B cell (primary cell): ENCODE data around the gene TRIM28. TPM values are rescaled to one million over a fixed set of nuclear protein-coding genes. Genes with fewer than 3 reads are reported as not detected.

Source experiments
- ATAC-seq: fragments of 200-7000 bp; cut with Tn5 transposase; one replicate; pipeline ENCODE4 v1.10.0; 2021; ENCODE audit warnings: low read depth, mild to moderate bottlenecking, moderate number of reproducible peaks, moderate library complexity
- CTCF ChIA-PET: fragments of 350-600 bp; sonication (Branson Sonifier 250); formaldehyde crosslinking; loops from one replicate; lab custom pipeline; 2021; ENCODE audit warnings: antibody characterized with exemption, inconsistent platforms; lab: Charles Lee
- POLR2A ChIA-PET: fragments of 350-600 bp; sonication (Branson Sonifier 250); formaldehyde crosslinking; loops from one replicate; lab custom pipeline; 2021; ENCODE audit warnings: antibody characterized with exemption; lab: Charles Lee
- DNase-seq: peaks from one replicate; pipeline ENCODE4 v3.0.0; 2013
- H2AFZ ChIP-seq: 2 replicates; pipeline ENCODE4 v1.6.1; 2012; ENCODE audit warnings: mild to moderate bottlenecking, low read depth, low read length; ENCODE audit not compliant: insufficient read depth, poor library complexity, severe bottlenecking
- H3K27ac ChIP-seq, 2 donors: 1 replicate in 1 of 2; 2 replicates in 1 of 2; pipeline ENCODE4 v1.5.1; 2012 to 2013; ENCODE audit warnings: low read length in 2 of 2, mild to moderate bottlenecking in 2 of 2, moderate library complexity in 1 of 2
- H3K27me3 ChIP-seq, 4 experiments: fragments of 200-600 bp in 1 of 4; sonication (generic) in 1 of 4; replicated peaks in 1 of 4; 1 replicate in 2 of 4; 2 replicates in 2 of 4; pipeline versions ENCODE4 v1.6.1 to v1.7.0; 2013 to 2016; ENCODE audit warnings: low read length in 3 of 4, mild to moderate bottlenecking in 2 of 4, mixed read lengths in 1 of 4, moderate library complexity in 1 of 4; ENCODE audit not compliant: insufficient read depth in 4 of 4, control insufficient read depth in 3 of 4; ENCODE audit errors: control extremely low read depth in 1 of 4
- H3K36me3 ChIP-seq, 2 experiments: replicated peaks in 1 of 2; 1 replicate in 1 of 2; 2 replicates in 1 of 2; pipeline versions ENCODE4 v1.6.1 to v1.7.1; 2013; ENCODE audit warnings: low read length in 1 of 2; ENCODE audit not compliant: insufficient read depth in 2 of 2, control insufficient read depth in 1 of 2; ENCODE audit errors: control extremely low read depth in 1 of 2, extremely low read depth in 1 of 2
- H3K4me1 ChIP-seq, 2 donors: fragments of 200-600 bp in 1 of 2; sonication (generic) in 1 of 2; 1 replicate in 1 of 2; 2 replicates in 1 of 2; pipeline versions ENCODE4 v1.5.1 to v1.6.1; 2013 to 2017; ENCODE audit warnings: low read length in 2 of 2; ENCODE audit not compliant: control insufficient read depth in 2 of 2, insufficient read depth in 2 of 2
- H3K4me2 ChIP-seq: replicated peaks from 2 replicates; pipeline ENCODE3; 2012; ENCODE audit warnings: mild to moderate bottlenecking, low read depth, low read length; ENCODE audit not compliant: poor library complexity, severe bottlenecking
- H3K4me3 ChIP-seq, 5 experiments: fragments of 200-600 bp in 1 of 5; sonication (generic) in 1 of 5; 1 replicate in 3 of 5; 2 replicates in 2 of 5; pipeline versions ENCODE4 v1.5.1 to v1.7.0; 2011 to 2016; ENCODE audit warnings: low read length in 4 of 5, mild to moderate bottlenecking in 4 of 5, low read depth in 2 of 5, control low read depth in 1 of 5, moderate library complexity in 1 of 5; ENCODE audit not compliant: insufficient read depth in 1 of 5; ENCODE audit errors: control extremely low read depth in 1 of 5, extremely low read depth in 1 of 5
- H3K79me2 ChIP-seq: fragments of 200-600 bp; sonication (generic); one replicate; pipeline ENCODE4 v1.6.0; 2016; ENCODE audit warnings: low read length; ENCODE audit not compliant: control insufficient read depth, insufficient read depth
- H3K9ac ChIP-seq: fragments of 200-600 bp; sonication (generic); 2 replicates; pipeline ENCODE4 v1.6.1; 2017; ENCODE audit warnings: mild to moderate bottlenecking, low read length, moderate library complexity
- H3K9me3 ChIP-seq, 3 donors: one replicate each; pipeline versions ENCODE4 v1.6.1 to v1.7.1; 2013; ENCODE audit warnings: low read length in 2 of 3; ENCODE audit not compliant: control insufficient read depth in 2 of 3, insufficient read depth in 1 of 3; ENCODE audit errors: control extremely low read depth in 1 of 3
- H4K20me1 ChIP-seq: 2 replicates; pipeline ENCODE4 v1.6.0; 2012; ENCODE audit warnings: mild to moderate bottlenecking, low read length; ENCODE audit not compliant: insufficient read depth, control insufficient read depth, poor library complexity, severe bottlenecking
- H3K27ac Mint-ChIP-seq: one replicate; pipeline ENCODE4 v1.8.0; 2021; ENCODE audit warnings: mixed read lengths
- H3K27me3 Mint-ChIP-seq: one replicate; pipeline ENCODE4 v1.8.0; 2021; ENCODE audit warnings: mixed read lengths
- H3K4me1 Mint-ChIP-seq: one replicate; pipeline ENCODE4 v1.8.0; 2021; ENCODE audit warnings: mixed read lengths
- H3K4me3 Mint-ChIP-seq: one replicate; pipeline ENCODE4 v1.8.0; 2021; ENCODE audit warnings: mixed read lengths
- H3K9me3 Mint-ChIP-seq: one replicate; pipeline ENCODE4 v1.8.0; 2022; ENCODE audit warnings: mixed read lengths; ENCODE audit not compliant: insufficient read depth
- CTCF ChIP-seq: fragments of 200-600 bp; IDR thresholded peaks from one replicate; pipeline ENCODE4 v1.8.0; 2022; ENCODE audit warnings: antibody characterized with exemption, mild to moderate bottlenecking
- EZH2 ChIP-seq: IDR thresholded peaks from 2 replicates; pipeline ENCODE4 v1.6.1; 2012; ENCODE audit warnings: borderline replicate concordance, low read depth, mild to moderate bottlenecking, moderate library complexity, low read length; ENCODE audit not compliant: insufficient read depth, poor library complexity, severe bottlenecking
- WGBS: methylation state at CpG from one replicate; pipeline ENCODE4 v1.1.5; 2013; ENCODE audit warnings: missing lambda C conversion rate; ENCODE audit not compliant: insufficient coverage; 5-methylcytosine and 5-hydroxymethylcytosine counted together
- intact Hi-C: fragments of 100-400 bp; cut with micrococcal nuclease; formaldehyde crosslinking; loops from one replicate; pipeline ENCODE4 v1.10.0; 2022
- polyA plus RNA-seq: library from polyadenylated mRNA; depleted of rRNA; stranded (reverse); fragments of >200 nt; gene quantifications from 2 replicates; pipeline ENCODE4 v1.2.3, GENCODE V29; 2012
- total RNA-seq, 2 donors: library from RNA; stranded (reverse); fragments of 120-200 nt in 1 of 2; gene quantifications; 1 replicate in 1 of 2; 2 replicates in 1 of 2; pipeline versions ENCODE4 v1.2.3 to v1.2.4, GENCODE V29; 2013 to 2022

The TRIM28 gene
- total and polyA plus RNA-seq, 2 donors (not counting 1 experiment from before 2014, with no cell fraction given): 370 to 569 TPM

GRCh38 chr19:58556622-58557220 lies 12.9 kb downstream of the TRIM28 start:
- Histone ChIP-seq H3K9ac (no peak overlapping the region), H3K9me3 (peaks cover 0 to 3% (median 0%) of the 10 kb centered on the region in 3 donors), H3K27me3 (no peaks in the 10 kb centered on the region), H3K4me3 (no peak overlapping the region), H3K27ac (peak overlapping the region; percentile 85 to 98), H3K79me2 (peaks cover 43% of the 10 kb centered on the region), H2AFZ (no peak overlapping the region), H3K4me1 (peaks cover 35 to 53% of the 10 kb centered on the region in 2 donors), H3K36me3 (peaks cover 6 to 24% of the 10 kb centered on the region in 2 experiments), H3K4me2 (peak overlapping the region; percentile 97), H4K20me1 (peaks cover 9% of the 10 kb centered on the region)
- H3K27me3 Mint-ChIP-seq: no peaks in the 10 kb centered on the region
- intact Hi-C loops: no loop called here
- ATAC-seq: no peak
- peak; percentile 31 for DNase-seq
- H3K27ac Mint-ChIP-seq: peak overlapping the region; percentile 88
- no peak for TF ChIP-seq EZH2
- no peaks in the 10 kb centered on the region for H3K9me3 Mint-ChIP-seq
- POLR2A ChIA-PET: no interaction called here
- peak overlapping the region; percentile 96 for H3K4me3 Mint-ChIP-seq
- CTCF ChIA-PET: interaction anchor here (1.2 kb wide), 1 partner anchor 36 kb away, joined by 4 read pairs; no protein-coding TSS in a partner anchor
- WGBS: 65% methylated on average over 8 of the region's 10 CpGs
- H3K4me1 Mint-ChIP-seq: peaks cover 68% of the 10 kb centered on the region

DNA sequence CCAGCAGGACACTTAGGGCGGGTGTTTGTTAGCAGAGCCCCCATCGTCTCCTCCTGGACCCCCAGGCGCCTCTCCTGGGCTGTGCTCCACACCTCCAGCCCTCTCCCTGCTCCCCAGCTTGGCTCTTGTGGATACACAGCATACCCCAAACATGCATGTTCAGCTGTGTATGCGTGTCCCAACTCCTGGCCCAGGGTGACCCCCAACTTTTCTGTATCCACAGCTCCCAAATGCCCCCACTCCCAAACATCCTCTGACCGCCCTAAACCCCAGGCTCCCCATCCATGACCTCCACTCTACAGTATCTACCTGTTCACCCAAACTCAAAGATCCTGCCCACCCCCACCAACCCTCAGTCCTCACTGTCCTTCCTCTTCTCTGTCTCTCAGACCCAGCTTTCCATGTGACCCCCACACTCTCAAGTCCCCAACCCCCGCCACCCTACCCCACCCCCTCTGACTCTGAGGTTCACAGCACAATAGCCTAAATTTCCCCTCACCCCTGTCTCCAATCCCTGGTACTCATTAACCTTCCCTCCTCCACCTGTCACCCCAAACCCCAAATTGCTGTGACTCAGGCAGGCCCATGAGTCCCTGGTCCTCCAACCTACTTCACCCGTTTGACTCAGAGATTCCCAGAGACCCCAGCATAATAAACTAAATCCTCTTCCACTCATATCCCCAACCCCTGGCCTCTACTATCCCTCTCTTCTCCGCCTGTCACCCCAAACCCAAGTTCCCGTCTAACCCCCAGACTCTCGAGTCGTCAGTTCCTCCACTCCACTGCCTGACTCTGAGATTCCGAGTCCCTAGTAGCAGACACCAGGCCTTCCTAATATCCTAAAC lies 13.6 kb downstream of the TRIM28 start:
- H3K79me2 ChIP-seq: peaks cover 43% of the 10 kb centered on the region
- peak overlapping the region; percentile 96 for H3K4me3 Mint-ChIP-seq
- peak overlapping the region; percentile 55 for H2AFZ ChIP-seq
- DNase-seq (no peak), ATAC-seq (no peak)
- peaks cover 42 to 60% of the 10 kb centered on the region in 2 donors for H3K4me1 ChIP-seq
- TF ChIP-seq EZH2 (no peak), CTCF (no peak)
- intact Hi-C loops: loop anchor here (1.0 kb wide), 1 partner anchor 195 kb away; the partner anchor contains the start of gene ZNF497
- H4K20me1 ChIP-seq: peaks cover 9% of the 10 kb centered on the region
- CTCF ChIA-PET: interaction anchor here (1.2 kb wide), 1 partner anchor 37 kb away, joined by 4 read pairs; no protein-coding TSS in a partner anchor
- H3K27ac ChIP-seq: peak overlapping the region; percentile 85 to 98
- no peaks in the 10 kb centered on the region for H3K27me3 Mint-ChIP-seq
- POLR2A ChIA-PET: interaction anchor here (2.3 kb wide), 1 partner anchor 38 kb away, joined by 12 read pairs; the partner anchor contains the start of gene ZBTB45
- H3K9me3 ChIP-seq: peaks cover 0 to 9% (median 0%) of the 10 kb centered on the region in 3 donors
- H3K4me3 ChIP-seq: peak overlapping the region; percentile 67 to 95 (median 76)
- peak overlapping the region; percentile 97 for H3K4me2 ChIP-seq
- H3K4me1 Mint-ChIP-seq: peaks cover 74% of the 10 kb centered on the region
- no peaks in the 10 kb centered on the region for H3K9me3 Mint-ChIP-seq
- peak overlapping the region; percentile 90 for H3K9ac ChIP-seq
- 38% methylated on average over 12 of the region's 12 CpGs for WGBS
- H3K27me3 ChIP-seq: no peaks in the 10 kb centered on the region
- H3K36me3 ChIP-seq: peaks cover 4 to 17% of the 10 kb centered on the region in 2 experiments
- H3K27ac Mint-ChIP-seq: peak overlapping the region; percentile 98
